K562 (cell line): ENCODE data around the gene ATMIN. TPM values are rescaled to one million over a fixed set of nuclear protein-coding genes. Genes with fewer than 3 reads are reported as not detected.

Experiments
- ATAC-seq: fragments of 200-7000 bp; cut with Tn5 transposase; 3 replicates; pipeline ENCODE4 v1.9.1; 2020; ENCODE audit warnings: moderate library complexity
- BruUV-seq: library from RNA; stranded (reverse); fragments of 400-500 nt; replicated peaks from 2 replicates; lab custom pipeline; 2021; lab: Mats Ljungman, UMichigan
- CTCF ChIA-PET: fragments of 300-600 bp; formaldehyde crosslinking; extraction: SDS; loops from one replicate; lab custom pipeline; 2021; ENCODE audit warnings: low intra/inter-chr PET ratio; lab: Yijun Ruan, JAX
- POLR2A ChIA-PET: fragments of 300-600, 350-650 bp; sonication (Branson Sonifier 250); formaldehyde crosslinking; extraction: SDS; loops from one replicate; lab custom pipeline; 2021; ENCODE audit warnings: antibody characterized with exemption, inconsistent platforms; lab: Yijun Ruan, JAX
- DNase-seq, 4 experiments: peaks; one replicate each; pipeline versions ENCODE4 v3.0.0 to v3.0.0-alpha.2; 2011 to 2018; ENCODE audit warnings: low spot score in 3 of 4, mixed read lengths in 3 of 4; ENCODE audit errors: extremely low read depth in 1 of 4
- FAIRE-seq: peaks from 2 replicates; lab custom pipeline; 2011; peaks lifted over from hg19 to GRCh38; lab: Jason Lieb, UNC
- H2AFZ ChIP-seq: 2 replicates; pipeline ENCODE4 v1.6.0; 2011; ENCODE audit warnings: low read depth, low read length, control low read depth, inconsistent platforms
- H3K27ac ChIP-seq: fragments of 200-600 bp; 3 replicates; pipeline ENCODE4 v1.8.0; 2011; ENCODE audit warnings: low read depth, mild to moderate bottlenecking, control low read depth, inconsistent platforms, low read length, moderate library complexity, mixed read lengths; ENCODE audit errors: extremely low read depth
- H3K27me3 ChIP-seq, 2 experiments: fragments of 300-600 bp in 1 of 2; 2 replicates in 1 of 2; 3 replicates in 1 of 2; pipeline versions ENCODE4 v1.6.0 to v1.8.0; 2011; ENCODE audit warnings: inconsistent platforms in 2 of 2, low read length in 2 of 2, mild to moderate bottlenecking in 1 of 2, mixed read lengths in 1 of 2, moderate library complexity in 1 of 2; ENCODE audit not compliant: control insufficient read depth in 2 of 2, insufficient read depth in 2 of 2
- H3K36me3 ChIP-seq: fragments of 300-600 bp; 3 replicates; pipeline ENCODE4 v1.8.0; 2011; ENCODE audit warnings: mild to moderate bottlenecking, low read length, inconsistent platforms; ENCODE audit not compliant: control insufficient read depth, insufficient read depth
- H3K4me1 ChIP-seq, 2 experiments: fragments of 200-600 bp in 1 of 2; replicated peaks in 1 of 2; 2 replicates in 1 of 2; 3 replicates in 1 of 2; pipeline versions ENCODE4 v1.5.1 to v1.8.0; 2011; ENCODE audit warnings: inconsistent platforms in 2 of 2, low read length in 2 of 2, mild to moderate bottlenecking in 1 of 2, mixed read lengths in 1 of 2, moderate library complexity in 1 of 2; ENCODE audit not compliant: control insufficient read depth in 2 of 2, insufficient read depth in 2 of 2
- H3K4me2 ChIP-seq: 2 replicates; pipeline ENCODE4 v1.6.1; 2011; ENCODE audit warnings: low read length, control low read depth, inconsistent platforms, mixed read lengths; ENCODE audit not compliant: insufficient read depth
- H3K4me3 ChIP-seq: fragments of 200-600 bp; sonication (generic), shearing (Covaris generic); 2 replicates; pipeline ENCODE4 v1.5.1; 2016; ENCODE audit warnings: control low read depth, inconsistent platforms
- H3K79me2 ChIP-seq: fragments of 200-600 bp; 3 replicates; pipeline ENCODE4 v1.8.0; 2011; ENCODE audit warnings: low read length, inconsistent platforms; ENCODE audit not compliant: control insufficient read depth, insufficient read depth
- H3K9ac ChIP-seq, 2 experiments: 2 replicates each; pipeline versions ENCODE4 v1.6.0 to v1.6.1; 2011; ENCODE audit warnings: low read depth in 2 of 2, low read length in 2 of 2, control low read depth in 1 of 2, inconsistent platforms in 1 of 2, mild to moderate bottlenecking in 1 of 2, mixed read lengths in 1 of 2; ENCODE audit not compliant: insufficient read depth in 1 of 2
- H3K9me1 ChIP-seq: one replicate; pipeline ENCODE4 v1.6.0; 2011; ENCODE audit warnings: inconsistent platforms, mild to moderate bottlenecking, low read length, moderate library complexity; ENCODE audit not compliant: control insufficient read depth, insufficient read depth
- H3K9me3 ChIP-seq: replicated peaks from 2 replicates; pipeline ENCODE4 v1.5.1; 2011; ENCODE audit warnings: low read depth, low read length, inconsistent platforms; ENCODE audit not compliant: control insufficient read depth, insufficient read depth
- H4K20me1 ChIP-seq: replicated peaks from 2 replicates; pipeline ENCODE4 v1.6.1; 2011; ENCODE audit warnings: low read length, inconsistent platforms, mixed read lengths; ENCODE audit not compliant: control insufficient read depth, insufficient read depth
- ARID4B ChIP-seq: sonication (generic); formaldehyde crosslinking; IDR thresholded peaks from 2 replicates; pipeline ENCODE4 v1.8.0; 2022; ENCODE audit warnings: mild to moderate bottlenecking, missing genetic modification reagents
- DMBX1 ChIP-seq: fragments of 250-450 bp; sonication (Bioruptor Pico); IDR thresholded peaks from 2 replicates; pipeline ENCODE4 v1.8.0; 2022; ENCODE audit warnings: inconsistent platforms, mild to moderate bottlenecking, moderate library complexity, borderline replicate concordance
- HIVEP1 ChIP-seq: fragments of 250-450 bp; sonication (Bioruptor Pico); IDR thresholded peaks from 2 replicates; pipeline ENCODE4 v1.4.0; 2020; ENCODE audit warnings: mild to moderate bottlenecking
- ILK ChIP-seq: fragments of 450-650 bp; IDR thresholded peaks from 2 replicates; pipeline ENCODE4 v1.6.1; 2016; ENCODE audit warnings: missing genetic modification characterization, low read depth, mild to moderate bottlenecking, missing compliant biosample characterization, moderate library complexity, borderline replicate concordance
- MCM5 ChIP-seq: fragments of 450-650 bp; IDR thresholded peaks from 2 replicates; pipeline ENCODE4 v1.6.1; 2016; ENCODE audit warnings: low read depth
- ZBED1 ChIP-seq: IDR thresholded peaks from 2 replicates; pipeline ENCODE4 v1.6.1; 2014
- ZNF311 ChIP-seq: fragments of 250-450 bp; sonication (Bioruptor Pico); IDR thresholded peaks from 2 replicates; pipeline ENCODE4 v1.4.0; 2020; ENCODE audit warnings: mild to moderate bottlenecking, moderate library complexity
- ZZZ3 ChIP-seq: fragments of 450-650 bp; IDR thresholded peaks from 2 replicates; pipeline ENCODE4 v1.6.1; 2016; ENCODE audit warnings: antibody characterized with exemption, mild to moderate bottlenecking, moderate library complexity
- WGBS: fragments of 100-300 bp; shearing (Covaris generic); methylation state at CpG from one replicate; pipeline ENCODE4 v1.1.6; 2016; ENCODE audit warnings: low coverage, mixed read lengths; ENCODE audit not compliant: insufficient coverage; ENCODE audit errors: missing lambda C conversion rate; 5-methylcytosine and 5-hydroxymethylcytosine counted together
- in situ Hi-C: fragments of 300-500 bp; cut with MboI; formaldehyde crosslinking; loops from 4 replicates; pipeline ENCODE4 v1.15.0; 2018; ENCODE audit warnings: inconsistent platforms, mixed read lengths
- intact Hi-C: fragments of 100-400 bp; cut with micrococcal nuclease; formaldehyde crosslinking; loops from 2 replicates; pipeline ENCODE4 v1.14.2; 2022
- polyA plus RNA-seq, 8 experiments: library from polyadenylated mRNA; depleted of rRNA in 4 of 8; stranded (reverse) in 5 of 8; unstranded in 3 of 8; fragments of >200 nt; fragmentation: Nextera tagmentation in 2 of 8; fragmentation: Illumina TruSeq in 1 of 8; extraction: Ambion mirVana in 2 of 8; extraction: Trizol in 1 of 8; gene quantifications; 2 replicates each; pipeline versions ENCODE4 v1.2.1 to v1.2.3, GENCODE V29; 2011 to 2014; ENCODE audit warnings: inconsistent platforms in 1 of 8, missing spikeins in 1 of 8
- total RNA-seq, 7 experiments: library from RNA; depleted of rRNA in 6 of 7; stranded (reverse); fragments of >200 nt in 6 of 7; fragmentation: Illumina TruSeq in 2 of 7; extraction: Trizol in 2 of 7; gene quantifications; 2 replicates each; pipeline versions ENCODE4 v1.2.1 to v1.2.3, GENCODE V29; 2011 to 2021; ENCODE audit warnings: low replicate concordance in 1 of 7
- TF ChIP-seq, protein P1 (sequence below): fragments of 250-450 bp; sonication (Bioruptor Pico); IDR thresholded peaks from 2 replicates; pipeline ENCODE4 v1.8.0; 2021; ENCODE audit warnings: moderate library complexity, mild to moderate bottlenecking, inconsistent platforms
- TF ChIP-seq, protein P2 (sequence below): fragments of 450-650 bp; formaldehyde crosslinking; IDR thresholded peaks from 2 replicates; pipeline ENCODE4 v1.4.0; 2020; ENCODE audit warnings: mild to moderate bottlenecking, mixed read lengths

The ATMIN gene
- total and polyA plus RNA-seq, 9 of the 15 experiments (the other 6 are each of a cell fraction or from before 2014, with no cell fraction given): 6.7 to 40.9 (median 23.4) TPM

GRCh38 chr16:81060576-81061306, 25.1 kb downstream of the ATMIN start:
- in situ Hi-C loops: no loop called here
- Histone ChIP-seq H3K79me2 (no peaks in the 10 kb centered on the region), H3K36me3 (no peaks in the 10 kb centered on the region), H2AFZ (no peak overlapping the region), H3K27me3 (no peaks in the 10 kb centered on the region; a peak in 1 of 5 replicates), H3K9me1 (no peaks in the 10 kb centered on the region), H3K9me3 (no peaks in the 10 kb centered on the region), H3K4me3 (no peak overlapping the region), H3K27ac (no peak overlapping the region), H3K4me2 (no peak overlapping the region), H3K9ac (no peak overlapping the region), H3K4me1 (peaks cover 3 to 5% of the 10 kb centered on the region in 2 experiments; a peak in 3 of 5 replicates), H4K20me1 (no peaks in the 10 kb centered on the region)
- 46% methylated on average over 13 of the region's 14 CpGs for WGBS
- CTCF ChIA-PET: no interaction called here
- intact Hi-C loops: no loop called here
- FAIRE-seq (no peak), ATAC-seq (no peak), DNase-seq (no peak)
- no TSS peak for BruUV-seq
- POLR2A ChIA-PET: interaction anchor here (0.6 kb wide), 1 partner anchor 1201 kb away, joined by 4 read pairs; no protein-coding TSS in a partner anchor
- TF ChIP-seq ARID4B: no peak
- no peak for TF ChIP-seq ZBED1
- TF ChIP-seq HIVEP1 (CRISPR knock-in tag): no peak
- TF ChIP-seq, protein P1, sequence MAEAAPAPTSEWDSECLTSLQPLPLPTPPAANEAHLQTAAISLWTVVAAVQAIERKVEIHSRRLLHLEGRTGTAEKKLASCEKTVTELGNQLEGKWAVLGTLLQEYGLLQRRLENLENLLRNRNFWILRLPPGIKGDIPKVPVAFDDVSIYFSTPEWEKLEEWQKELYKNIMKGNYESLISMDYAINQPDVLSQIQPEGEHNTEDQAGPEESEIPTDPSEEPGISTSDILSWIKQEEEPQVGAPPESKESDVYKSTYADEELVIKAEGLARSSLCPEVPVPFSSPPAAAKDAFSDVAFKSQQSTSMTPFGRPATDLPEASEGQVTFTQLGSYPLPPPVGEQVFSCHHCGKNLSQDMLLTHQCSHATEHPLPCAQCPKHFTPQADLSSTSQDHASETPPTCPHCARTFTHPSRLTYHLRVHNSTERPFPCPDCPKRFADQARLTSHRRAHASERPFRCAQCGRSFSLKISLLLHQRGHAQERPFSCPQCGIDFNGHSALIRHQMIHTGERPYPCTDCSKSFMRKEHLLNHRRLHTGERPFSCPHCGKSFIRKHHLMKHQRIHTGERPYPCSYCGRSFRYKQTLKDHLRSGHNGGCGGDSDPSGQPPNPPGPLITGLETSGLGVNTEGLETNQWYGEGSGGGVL (CRISPR knock-in tag): no peak
- no peak for TF ChIP-seq DMBX1 (CRISPR knock-in tag)
- TF ChIP-seq ZZZ3: no peak
- no peak for TF ChIP-seq MCM5
- TF ChIP-seq, protein P2, sequence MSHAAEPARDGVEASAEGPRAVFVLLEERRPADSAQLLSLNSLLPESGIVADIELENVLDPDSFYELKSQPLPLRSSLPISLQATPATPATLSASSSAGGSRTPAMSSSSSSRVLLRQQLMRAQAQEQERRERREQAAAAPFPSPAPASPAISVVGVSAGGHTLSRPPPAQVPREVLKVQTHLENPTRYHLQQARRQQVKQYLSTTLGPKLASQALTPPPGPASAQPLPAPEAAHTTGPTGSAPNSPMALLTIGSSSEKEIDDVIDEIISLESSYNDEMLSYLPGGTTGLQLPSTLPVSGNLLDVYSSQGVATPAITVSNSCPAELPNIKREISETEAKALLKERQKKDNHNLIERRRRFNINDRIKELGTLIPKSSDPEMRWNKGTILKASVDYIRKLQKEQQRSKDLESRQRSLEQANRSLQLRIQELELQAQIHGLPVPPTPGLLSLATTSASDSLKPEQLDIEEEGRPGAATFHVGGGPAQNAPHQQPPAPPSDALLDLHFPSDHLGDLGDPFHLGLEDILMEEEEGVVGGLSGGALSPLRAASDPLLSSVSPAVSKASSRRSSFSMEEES (CRISPR knock-in tag): no peak
- no peak for TF ChIP-seq ILK (tag)
- TF ChIP-seq ZNF311 (CRISPR knock-in tag): no peak
